Left ventricle myocardium inferior (tissue), 1 donor: ENCODE results near the gene AEBP2. TPM values are rescaled to one million over a fixed set of nuclear protein-coding genes. Genes with fewer than 3 reads are reported as not detected.

Source experiments
- DNase-seq: peaks from one replicate; pipeline ENCODE4 v3.0.0-alpha.2; 2020
- H3K27ac ChIP-seq: fragments of 200-600 bp; replicated peaks from 2 replicates; pipeline ENCODE4 v1.8.0; 2021
- H3K27me3 ChIP-seq: fragments of 200-600 bp; 2 replicates; pipeline ENCODE4 v1.8.0; 2021; ENCODE audit warnings: low read depth
- H3K36me3 ChIP-seq: fragments of 200-600 bp; 2 replicates; pipeline ENCODE4 v1.8.0; 2021
- H3K4me1 ChIP-seq: fragments of 200-600 bp; 2 replicates; pipeline ENCODE4 v1.8.0; 2021
- H3K4me3 ChIP-seq: fragments of 200-600 bp; 2 replicates; pipeline ENCODE4 v1.8.0; 2021; ENCODE audit warnings: mild to moderate bottlenecking, moderate library complexity
- H3K9me3 ChIP-seq: fragments of 200-600 bp; replicated peaks from 2 replicates; pipeline ENCODE4 v1.8.0; 2021
- intact Hi-C: fragments of 100-400 bp; cut with micrococcal nuclease; formaldehyde crosslinking; loops from one replicate; pipeline ENCODE4 v1.11.0; 2022
- total RNA-seq: library from RNA; stranded (reverse); fragmentation: NEBNext Ultra II Directional; extraction: Animal tissue kit (Norgen Biotek cat#: 25700); gene quantifications from one replicate; pipeline ENCODE4 v1.2.1, GENCODE V29; 2021
- TF ChIP-seq, protein P1 (sequence below): fragments of 200-600 bp; IDR thresholded peaks from 2 replicates; pipeline ENCODE4 v1.8.0; 2021; ENCODE audit warnings: antibody characterized with exemption, mild to moderate bottlenecking, borderline replicate concordance
- donor health status: DM: no; HTN: yes; CAD: no; lungs with severe emphysema.

Gene AEBP2
- total RNA-seq, 1 donor from 2014 or later, result 22.8 TPM

- intact Hi-C loops, result no loop called here
- DNase-seq, result no peak
- TF ChIP-seq, protein P1, sequence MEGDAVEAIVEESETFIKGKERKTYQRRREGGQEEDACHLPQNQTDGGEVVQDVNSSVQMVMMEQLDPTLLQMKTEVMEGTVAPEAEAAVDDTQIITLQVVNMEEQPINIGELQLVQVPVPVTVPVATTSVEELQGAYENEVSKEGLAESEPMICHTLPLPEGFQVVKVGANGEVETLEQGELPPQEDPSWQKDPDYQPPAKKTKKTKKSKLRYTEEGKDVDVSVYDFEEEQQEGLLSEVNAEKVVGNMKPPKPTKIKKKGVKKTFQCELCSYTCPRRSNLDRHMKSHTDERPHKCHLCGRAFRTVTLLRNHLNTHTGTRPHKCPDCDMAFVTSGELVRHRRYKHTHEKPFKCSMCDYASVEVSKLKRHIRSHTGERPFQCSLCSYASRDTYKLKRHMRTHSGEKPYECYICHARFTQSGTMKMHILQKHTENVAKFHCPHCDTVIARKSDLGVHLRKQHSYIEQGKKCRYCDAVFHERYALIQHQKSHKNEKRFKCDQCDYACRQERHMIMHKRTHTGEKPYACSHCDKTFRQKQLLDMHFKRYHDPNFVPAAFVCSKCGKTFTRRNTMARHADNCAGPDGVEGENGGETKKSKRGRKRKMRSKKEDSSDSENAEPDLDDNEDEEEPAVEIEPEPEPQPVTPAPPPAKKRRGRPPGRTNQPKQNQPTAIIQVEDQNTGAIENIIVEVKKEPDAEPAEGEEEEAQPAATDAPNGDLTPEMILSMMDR, result no peak
Observed at GRCh38 chr12:19489168-19489567, 49.9 kb downstream of the AEBP2 start.

DNA sequence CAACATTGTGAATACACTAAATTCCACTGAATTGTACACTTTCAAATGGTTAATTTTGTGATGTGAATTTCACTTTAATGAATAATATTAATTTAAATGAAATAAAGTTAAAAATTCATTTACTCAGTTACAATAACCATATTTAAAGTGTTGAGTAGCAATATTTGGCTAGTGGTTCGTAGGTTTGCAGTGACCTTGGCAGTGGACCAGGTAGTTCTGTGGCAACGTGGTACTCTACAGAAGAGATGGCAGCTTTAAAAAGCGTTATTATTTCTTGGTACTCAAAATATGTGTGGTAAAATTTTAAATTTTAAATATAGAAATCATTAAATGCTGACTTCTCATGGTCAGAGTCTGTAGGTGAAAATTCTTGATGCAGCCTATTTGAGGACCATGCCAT lies 51.6 kb downstream of the AEBP2 start:
- H3K27ac ChIP-seq, result no peak overlapping the region
- DNase-seq, result no peak
- H3K27me3 ChIP-seq, result no peaks in the 10 kb centered on the region
- peaks cover 30% of the 10 kb centered on the region for H3K4me1 ChIP-seq
- peaks cover 22% of the 10 kb centered on the region for H3K36me3 ChIP-seq
- TF ChIP-seq, protein P1, result no peak
- no peaks in the 10 kb centered on the region for H3K9me3 ChIP-seq
- intact Hi-C loops, result no loop called here
- no peak overlapping the region for H3K4me3 ChIP-seq

More at GRCh38 chr12:19489168-19489567, 49.9 kb downstream of the AEBP2 start:
- Histone ChIP-seq H3K4me3 (no peak overlapping the region), H3K27ac (no peak overlapping the region), H3K9me3 (no peaks in the 10 kb centered on the region), H3K27me3 (no peaks in the 10 kb centered on the region), H3K4me1 (peaks cover 30% of the 10 kb centered on the region), H3K36me3 (peaks cover 4% of the 10 kb centered on the region)

- Histone ChIP-seq H3K9me3 (no peaks in the 10 kb centered on the region), H3K4me3 (no peak overlapping the region), H3K27ac (no peak overlapping the region), H3K36me3 (peaks cover 28% of the 10 kb centered on the region), H3K27me3 (no peaks in the 10 kb centered on the region), H3K4me1 (peaks cover 30% of the 10 kb centered on the region)
- intact Hi-C loops, result no loop called here
- no peak for DNase-seq
- TF ChIP-seq, protein P1, result no peak
Observed at GRCh38 chr12:19491863-19492262, 52.6 kb downstream of the AEBP2 start.

- peaks cover 47% of the 10 kb centered on the region for H3K36me3 ChIP-seq
- H3K27ac ChIP-seq, result no peak overlapping the region
- H3K4me3 ChIP-seq, result no peak overlapping the region
- intact Hi-C loops, result no loop called here
- H3K27me3 ChIP-seq, result no peaks in the 10 kb centered on the region
- no peaks in the 10 kb centered on the region for H3K9me3 ChIP-seq
- peaks cover 17% of the 10 kb centered on the region for H3K4me1 ChIP-seq
- no peak for DNase-seq
- TF ChIP-seq, protein P1, result no peak
Observed at GRCh38 chr12:19496219-19496878, 57.1 kb downstream of the AEBP2 start.

- Histone ChIP-seq H3K36me3 (peaks cover 56% of the 10 kb centered on the region), H3K9me3 (no peaks in the 10 kb centered on the region), H3K27ac (no peak overlapping the region), H3K4me1 (peaks cover 12% of the 10 kb centered on the region), H3K27me3 (no peaks in the 10 kb centered on the region), H3K4me3 (no peak overlapping the region)
- no peak for DNase-seq
- TF ChIP-seq, protein P1, result no peak
- intact Hi-C loops, result no loop called here
Observed at GRCh38 chr12:19498099-19498498, 58.8 kb downstream of the AEBP2 start.
